Effector memory CD8-positive, alpha-beta T cell (primary cell): Measurements from ENCODE around the gene CST4.
"Not testable (repeated sequence)": the region's sequence is repeated elsewhere in the genome, so short reads cannot be mapped to it uniquely, and the experiment has no call there.

Experiments used
- ATAC-seq: fragments of 150-1000 bp; cut with Tn5 transposase; replicated peaks from 2 replicates; pipeline ENCODE4 v1.10.0; 2021; ENCODE audit warnings: mild to moderate bottlenecking, moderate library complexity
- DNase-seq, 3 experiments: peaks; one replicate each; pipeline ENCODE4 v3.0.0; 2021
- H3K27ac Mint-ChIP-seq, 2 donors: one replicate each; pipeline ENCODE4 v1.8.0; 2022; ENCODE audit warnings: mild to moderate bottlenecking in 2 of 2, mixed read lengths in 2 of 2, moderate library complexity in 2 of 2
- H3K27me3 Mint-ChIP-seq, 2 donors: one replicate each; pipeline ENCODE4 v1.8.0; 2022; ENCODE audit warnings: mixed read lengths in 2 of 2
- H3K36me3 Mint-ChIP-seq: one replicate; pipeline ENCODE4 v1.8.0; 2022; ENCODE audit warnings: mild to moderate bottlenecking, moderate library complexity, mixed read lengths; ENCODE audit not compliant: insufficient read depth
- H3K4me1 Mint-ChIP-seq, 2 donors: one replicate each; pipeline ENCODE4 v1.8.0; 2022; ENCODE audit warnings: low read depth in 2 of 2, mixed read lengths in 2 of 2
- H3K4me3 Mint-ChIP-seq, 2 donors: one replicate each; pipeline ENCODE4 v1.8.0; 2022; ENCODE audit warnings: mild to moderate bottlenecking in 2 of 2, mixed read lengths in 2 of 2, moderate library complexity in 2 of 2
- H3K9me3 Mint-ChIP-seq, 2 donors: one replicate each; pipeline ENCODE4 v1.8.0; 2022; ENCODE audit warnings: mixed read lengths in 2 of 2

The CST4 gene

GRCh38 chr20:23640671-23641667, 47.9 kb downstream of the CST4 start:
- H3K27ac Mint-ChIP-seq: no peak overlapping the region
- peaks cover 7 to 11% of the 10 kb centered on the region in 2 donors for H3K4me1 Mint-ChIP-seq
- H3K36me3 Mint-ChIP-seq: no peaks in the 10 kb centered on the region
- H3K4me3 Mint-ChIP-seq: no peak overlapping the region
- no peak for ATAC-seq
- no peaks in the 10 kb centered on the region for H3K9me3 Mint-ChIP-seq
- H3K27me3 Mint-ChIP-seq: peaks cover 15 to 40% of the 10 kb centered on the region in 2 donors
- DNase-seq: no peak

- Mint-ChIP-seq H3K4me1 (peaks cover 7 to 12% of the 10 kb centered on the region in 2 donors), H3K36me3 (no peaks in the 10 kb centered on the region), H3K27ac (no peak overlapping the region), H3K4me3 (no peak overlapping the region), H3K9me3 (no peaks in the 10 kb centered on the region), H3K27me3 (peaks cover 15 to 44% of the 10 kb centered on the region in 2 donors)
- ATAC-seq (no peak), DNase-seq (no peak)
Measured at GRCh38 chr20:23640018-23640601, 48.7 kb downstream of the CST4 start.

DNA sequence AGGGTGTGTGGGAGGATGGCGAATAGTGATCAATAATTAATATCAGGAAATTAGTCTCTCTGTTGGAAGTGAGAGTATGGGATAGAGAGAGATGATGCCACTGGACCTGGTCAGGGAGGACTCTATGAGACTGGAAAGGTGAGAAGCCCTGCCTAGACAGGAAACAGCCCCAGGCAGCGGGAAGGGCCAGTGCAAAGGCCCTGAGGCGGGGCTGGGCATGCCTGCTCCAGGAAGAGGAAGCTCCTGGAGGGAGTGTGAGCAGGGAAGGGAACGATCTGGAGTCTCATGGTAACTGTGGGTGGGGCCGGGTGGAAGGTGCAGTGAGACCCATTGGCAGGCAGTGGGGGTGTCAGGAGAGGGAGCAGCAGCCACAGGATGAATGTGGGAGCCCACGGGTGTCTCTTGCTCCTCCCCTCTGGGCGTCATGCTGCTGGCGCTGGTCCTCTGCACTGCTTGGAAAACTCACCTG, 49.3 kb downstream of the CST4 start:
- Mint-ChIP-seq H3K27me3 (peaks cover 15 to 44% of the 10 kb centered on the region in 2 donors), H3K9me3 (no peaks in the 10 kb centered on the region), H3K36me3 (no peaks in the 10 kb centered on the region), H3K4me3 (no peak overlapping the region), H3K27ac (no peak overlapping the region), H3K4me1 (peaks cover 7 to 12% of the 10 kb centered on the region in 2 donors)
- ATAC-seq (no peak), DNase-seq (no peak)

GRCh38 chr20:23638309-23638708, 50.5 kb downstream of the CST4 start:
- no peaks in the 10 kb centered on the region for H3K36me3 Mint-ChIP-seq
- H3K4me3 Mint-ChIP-seq: peak overlapping the region in 1 of 2 donors; percentile 54
- H3K9me3 Mint-ChIP-seq: no peaks in the 10 kb centered on the region
- ATAC-seq (no peak), DNase-seq (no peak)
- H3K27me3 Mint-ChIP-seq: peaks cover 15 to 50% of the 10 kb centered on the region in 2 donors
- no peak overlapping the region for H3K27ac Mint-ChIP-seq
- H3K4me1 Mint-ChIP-seq: peaks cover 7 to 12% of the 10 kb centered on the region in 2 donors

- DNase-seq (peak in 1 of 3 experiments; percentile 1), ATAC-seq (peak; percentile 22)
- Mint-ChIP-seq H3K9me3 (no peaks in the 10 kb centered on the region), H3K4me3 (peak within 1 kb of the TSS; percentile 65 to 77), H3K36me3 (no peaks in the 10 kb centered on the region), H3K27ac (peak within 1 kb of the TSS; percentile 25 to 80), H3K4me1 (peaks cover 7 to 12% of the 10 kb centered on the region in 2 donors), H3K27me3 (peaks cover 15 to 52% of the 10 kb centered on the region in 2 donors)
Measured at GRCh38 chr20:23637282-23638221, 51.3 kb downstream of the CST4 start, which contains the start of gene CST3. TSS of gene CST3 (minus strand) at chr20:23637955. CDS start at chr20:23637862, 93 bp downstream.

DNA sequence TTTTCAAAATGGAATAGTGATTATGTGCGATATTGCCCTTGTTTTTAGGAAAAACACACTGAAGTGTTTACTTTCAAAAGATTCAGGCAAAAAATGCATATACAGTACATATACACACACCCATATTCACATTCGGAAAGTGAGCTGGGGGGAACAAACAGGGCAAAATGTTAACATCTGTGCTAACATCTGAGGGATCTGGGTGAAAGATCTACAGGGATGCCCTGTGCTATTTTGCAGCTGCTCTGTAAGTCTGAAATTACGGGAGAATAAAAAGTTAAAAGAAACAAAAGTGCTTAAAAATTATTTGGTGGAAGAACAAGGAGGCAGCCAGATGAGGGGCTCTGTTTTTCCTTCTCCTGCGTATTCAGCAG, 51.9 kb downstream of the CST4 start:
- H3K4me3 Mint-ChIP-seq: peak overlapping the region; percentile 65 to 77
- H3K27me3 Mint-ChIP-seq: peaks cover 15 to 52% of the 10 kb centered on the region in 2 donors
- H3K36me3 Mint-ChIP-seq: no peaks in the 10 kb centered on the region
- DNase-seq (no peak), ATAC-seq (no peak)
- peaks cover 7 to 12% of the 10 kb centered on the region in 2 donors for H3K4me1 Mint-ChIP-seq
- H3K9me3 Mint-ChIP-seq: no peaks in the 10 kb centered on the region
- peak overlapping the region; percentile 25 to 80 for H3K27ac Mint-ChIP-seq

GRCh38 chr20:23636182-23636907, 52.5 kb downstream of the CST4 start:
- Mint-ChIP-seq H3K27ac (peak overlapping the region in 1 of 2 donors; percentile 80), H3K4me3 (peak overlapping the region; percentile 65 to 77), H3K9me3 (no peaks in the 10 kb centered on the region), H3K4me1 (peaks cover 7 to 12% of the 10 kb centered on the region in 2 donors), H3K36me3 (no peaks in the 10 kb centered on the region), H3K27me3 (peaks cover 15 to 52% of the 10 kb centered on the region in 2 donors)
- ATAC-seq (no peak), DNase-seq (no peak)

DNA sequence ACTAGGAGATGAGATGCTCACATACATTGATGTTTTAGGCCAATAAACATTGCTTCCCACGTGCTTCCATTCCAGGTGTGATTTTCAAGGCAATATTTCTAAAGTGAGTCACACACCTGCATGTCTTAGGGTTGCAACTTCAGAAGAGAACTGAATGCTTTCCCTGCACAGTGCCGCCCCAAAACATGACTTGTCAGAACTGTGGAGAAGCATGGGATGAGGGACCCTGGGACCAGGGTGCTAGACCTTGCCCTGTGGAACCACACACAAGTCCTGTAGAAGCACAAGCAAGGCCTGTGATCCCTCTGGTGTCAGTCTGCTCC, 53.1 kb downstream of the CST4 start:
- DNase-seq, ATAC-seq, H3K9me3 Mint-ChIP-seq, H3K27ac Mint-ChIP-seq, H3K36me3 Mint-ChIP-seq: not testable (repeated sequence)
- Mint-ChIP-seq H3K27me3 (peaks cover 15 to 48% of the 10 kb centered on the region in 2 donors), H3K4me3 (peak overlapping the region in 1 of 2 donors; percentile 65), H3K4me1 (peaks cover 7 to 12% of the 10 kb centered on the region in 2 donors)
